OCI-M1 (cell line): ENCODE data around the gene SLC25A22.

ENCODE experiments used
- DNase-seq: peaks from one replicate; lab custom pipeline; 2025; lab: John Stamatoyannopoulos, UW

SLC25A22 gene

DNA sequence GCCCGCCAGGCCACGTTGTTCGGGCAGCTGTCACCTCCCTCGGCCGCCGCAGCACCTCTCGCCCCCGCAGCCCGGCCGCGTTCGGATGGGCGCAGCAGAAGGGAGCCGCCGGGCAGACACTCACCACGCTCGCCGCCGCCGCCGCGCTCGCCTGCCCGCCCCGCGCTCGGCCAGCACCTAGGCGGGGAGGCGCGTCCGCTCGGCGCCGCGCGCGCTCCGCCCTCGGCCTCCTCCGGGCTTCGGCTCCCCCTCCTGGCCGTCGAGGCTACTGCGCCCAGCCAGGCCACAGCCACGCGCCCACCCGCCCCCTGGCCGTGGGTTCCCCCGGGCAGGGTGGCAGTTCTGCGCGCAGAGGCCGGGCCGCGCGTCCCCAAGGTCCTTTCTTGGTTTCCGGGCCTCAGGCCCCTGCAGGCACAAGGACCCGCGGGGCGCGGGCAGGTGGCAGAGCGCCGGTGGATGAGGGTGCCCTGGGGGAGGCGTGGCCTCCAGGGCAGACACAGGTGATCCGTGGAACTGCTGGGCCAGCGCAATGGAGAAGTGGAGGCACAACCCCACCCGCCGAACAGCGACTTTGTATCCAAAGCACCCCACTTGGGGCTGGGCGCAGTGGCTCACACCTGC is at the start of gene SLC25A22:
TSS of gene SLC25A22 (minus strand) at position 189 of the 621 bp plus-strand sequence. CDS start 3,275 bp downstream, outside the sequence.
- DNase-seq = peak; percentile 84

DNA sequence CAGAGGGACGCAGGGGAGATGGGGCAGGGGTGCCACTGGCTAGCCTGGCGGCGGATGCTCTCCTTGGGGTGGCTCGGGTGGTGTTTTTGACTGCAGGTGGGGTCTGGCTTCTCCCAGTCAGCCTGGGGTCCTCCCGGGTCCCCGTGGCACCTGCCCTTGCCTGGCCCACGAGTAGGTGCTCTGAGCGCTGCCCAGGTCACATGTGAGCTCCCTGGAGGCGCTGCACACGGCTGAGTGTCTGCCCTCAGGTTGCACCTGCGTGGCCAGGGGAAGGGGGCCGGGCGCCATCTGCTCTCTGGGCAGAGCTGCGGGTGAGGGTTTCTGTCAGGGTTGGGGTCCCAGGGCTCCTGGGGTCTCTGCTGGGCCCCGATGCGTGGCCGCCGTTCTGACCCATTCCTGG is 49.8 kb upstream of the SLC25A22 start:
- DNase-seq = no peak

DNA sequence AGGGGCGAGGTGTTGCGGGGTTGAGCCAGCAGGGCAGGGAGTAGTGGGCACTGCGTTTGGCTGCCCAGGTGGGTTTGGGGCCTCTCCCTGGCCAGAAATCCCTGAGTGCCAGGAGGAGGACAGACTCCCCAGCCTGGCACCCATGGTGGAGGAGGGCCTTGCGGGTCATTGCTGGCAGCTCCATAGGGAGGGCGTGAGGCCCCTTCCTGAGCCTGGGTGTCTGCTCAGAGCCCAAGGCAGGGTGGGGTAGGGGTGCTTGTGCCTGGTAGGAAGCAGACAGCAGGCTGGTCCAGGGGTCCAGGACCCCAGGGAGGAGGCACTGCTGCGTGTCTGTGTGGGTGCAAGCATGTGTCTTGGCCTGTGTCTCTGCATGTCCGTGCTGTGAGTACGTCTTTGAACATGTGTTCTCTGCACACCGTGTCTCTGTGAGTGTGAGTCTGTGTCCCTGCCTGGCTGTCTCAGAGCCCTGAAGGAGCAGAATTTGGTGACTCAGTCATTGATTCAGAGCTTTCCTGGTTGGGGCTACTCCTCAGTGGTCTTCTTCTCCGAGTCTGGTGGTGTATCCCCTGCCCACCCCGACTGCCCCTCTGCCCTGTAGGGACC is 48.5 kb upstream of the SLC25A22 start:
- no peak for DNase-seq

DNA sequence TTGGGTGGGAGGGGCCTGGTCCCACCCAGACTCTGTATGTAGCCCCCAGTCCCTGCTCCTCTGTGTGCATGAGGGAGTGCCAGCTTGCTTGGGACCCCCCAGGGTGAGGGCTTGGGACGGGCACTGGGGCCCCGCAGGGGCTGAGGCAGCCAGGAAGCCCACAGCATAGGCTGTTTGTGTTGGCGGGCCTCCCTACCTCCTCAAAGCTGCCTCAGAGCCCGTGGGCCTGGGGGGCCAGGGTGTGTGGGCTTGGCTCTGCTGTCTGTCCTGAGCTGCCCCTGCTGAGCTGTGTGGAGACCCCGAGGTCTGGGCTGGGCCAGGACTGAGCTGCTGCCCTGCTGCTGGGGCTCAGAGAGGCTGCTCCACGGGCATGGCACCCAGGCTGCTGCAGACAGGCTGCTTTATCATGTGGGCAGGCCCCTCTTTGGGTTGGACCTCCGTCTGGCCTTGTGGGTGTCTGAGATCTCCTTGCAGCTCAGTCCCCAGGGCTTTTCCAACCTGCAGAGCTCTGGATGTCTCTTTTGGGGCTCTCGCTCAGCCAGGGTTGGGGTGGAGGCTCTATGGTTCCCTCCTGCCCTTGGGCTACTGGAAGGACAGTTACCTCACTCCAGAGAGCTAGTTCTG is 47.9 kb upstream of the SLC25A22 start:
- DNase-seq = no peak

DNA sequence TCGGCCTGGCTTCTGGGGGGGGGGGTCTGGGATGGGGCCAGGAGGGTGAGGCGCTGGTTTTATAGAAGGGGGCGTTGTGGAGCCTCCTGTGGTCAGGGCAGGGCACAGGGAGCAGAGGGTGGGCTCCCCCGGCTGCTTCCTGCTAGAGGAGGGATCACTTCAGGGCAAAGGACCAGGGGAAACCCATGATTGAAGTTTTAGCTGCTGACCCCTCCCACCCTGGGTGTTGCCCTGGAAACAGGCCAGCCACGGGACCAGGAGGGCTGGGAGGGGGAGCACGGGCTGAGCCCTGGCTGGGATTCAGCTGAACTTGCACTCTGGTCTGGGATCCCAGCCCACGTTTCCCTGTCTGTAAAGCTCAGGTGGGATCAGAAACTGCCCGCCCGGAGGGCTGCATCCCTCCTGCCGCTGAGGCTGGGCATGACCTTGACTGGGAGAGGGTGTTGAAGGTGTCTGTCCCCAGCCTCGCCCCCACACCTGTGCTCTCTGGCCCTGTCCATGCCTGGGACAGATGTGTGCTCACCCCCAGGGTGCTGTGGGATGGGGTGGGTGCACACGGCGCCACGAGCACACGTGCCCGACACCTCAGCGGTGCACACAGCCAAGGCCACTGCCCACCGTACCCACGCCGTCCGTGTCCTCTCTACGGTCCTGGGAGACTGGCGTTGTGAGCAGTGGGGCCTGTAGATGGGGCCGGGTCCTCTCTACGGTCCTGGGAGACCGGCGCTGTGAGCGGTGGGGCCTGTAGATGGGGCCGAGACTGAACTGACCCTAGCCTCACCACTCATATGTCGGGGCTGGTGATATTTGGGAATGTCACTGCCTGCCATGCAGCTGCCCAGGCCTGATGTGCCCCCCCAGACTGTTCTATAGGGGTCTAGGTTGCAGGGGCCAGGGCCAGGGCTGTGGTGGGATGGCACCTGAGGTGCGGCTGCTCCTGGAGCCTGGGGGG is 46.9 kb upstream of the SLC25A22 start:
- DNase-seq = peak; percentile 92

DNA sequence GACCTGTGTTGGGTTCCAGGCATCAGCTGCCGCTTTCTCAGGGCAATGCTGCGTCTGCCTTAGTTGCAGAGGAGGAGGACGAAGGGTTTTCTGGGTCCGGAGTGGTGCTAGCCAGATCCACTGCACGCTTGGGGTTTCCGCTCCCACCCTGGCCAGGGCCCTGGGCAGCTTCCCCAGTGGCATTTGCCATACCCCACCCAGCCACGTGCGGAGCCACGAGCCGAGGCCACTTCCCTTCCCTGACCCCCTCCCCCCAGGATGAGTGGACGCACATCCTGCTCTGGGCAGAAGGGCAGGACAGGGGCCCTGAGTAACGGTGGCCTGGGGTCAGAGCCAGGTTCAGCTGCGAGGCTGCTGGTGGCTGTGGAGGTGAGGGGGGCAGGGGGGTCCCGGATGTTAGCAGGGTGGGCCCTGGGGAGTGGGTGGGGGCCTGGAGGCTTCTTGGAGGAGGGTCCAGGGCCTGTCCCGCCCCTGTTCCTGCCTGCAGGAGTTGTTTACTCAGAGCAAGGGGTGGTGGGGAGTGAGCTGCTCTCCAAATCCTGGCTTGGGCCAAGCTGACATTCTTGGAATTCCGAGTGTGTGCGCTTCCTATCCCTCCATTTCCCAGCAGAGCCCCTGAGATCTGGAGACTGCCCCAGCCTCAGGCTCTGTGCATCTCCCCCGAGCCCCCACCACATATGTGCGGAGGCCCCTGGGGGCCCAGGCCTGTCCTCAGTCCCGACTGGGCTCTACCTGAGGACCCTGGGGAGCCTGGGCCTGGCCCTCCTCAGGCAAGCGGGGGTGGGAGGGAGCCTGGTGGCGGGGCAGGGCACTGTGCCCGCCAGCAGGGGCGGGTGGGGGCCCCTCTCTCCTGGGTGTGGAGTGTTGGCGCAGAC is 46.0 kb upstream of the SLC25A22 start:
- peak; percentile 77 for DNase-seq

DNA sequence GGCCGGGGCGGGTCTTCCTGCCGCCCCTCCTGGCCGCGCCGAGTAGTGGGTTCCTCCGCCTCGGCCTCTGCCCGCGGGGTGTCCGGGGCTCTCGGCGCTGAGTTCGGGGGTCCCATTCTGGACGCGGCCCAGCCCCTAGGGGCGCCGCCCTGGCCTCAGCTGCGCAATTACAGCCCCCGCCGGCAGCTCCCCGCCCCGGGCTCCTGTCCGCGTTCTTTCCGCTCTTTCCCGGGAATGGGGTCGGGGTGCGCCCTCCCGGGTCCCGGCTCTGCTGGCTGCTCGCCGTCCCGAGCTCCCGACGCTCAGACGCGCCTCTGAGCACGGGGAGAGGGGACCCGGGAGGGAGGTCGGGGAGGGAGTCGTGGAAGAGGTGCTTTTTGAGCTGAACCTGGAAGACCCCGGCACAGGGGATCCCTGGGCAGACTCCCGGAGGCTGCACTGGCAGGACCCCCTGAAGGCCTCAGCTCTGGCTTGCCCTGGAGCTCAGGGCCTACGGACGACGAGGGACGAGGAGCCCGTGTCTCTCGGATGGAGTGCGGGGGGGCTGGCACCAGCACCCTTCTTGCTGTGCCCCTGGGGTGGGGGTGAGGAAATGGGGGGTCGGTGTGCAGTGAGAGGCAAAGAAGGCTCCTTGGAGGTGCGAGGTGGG is 45.1 kb upstream of the SLC25A22 start:
- peak; percentile 55 for DNase-seq

DNA sequence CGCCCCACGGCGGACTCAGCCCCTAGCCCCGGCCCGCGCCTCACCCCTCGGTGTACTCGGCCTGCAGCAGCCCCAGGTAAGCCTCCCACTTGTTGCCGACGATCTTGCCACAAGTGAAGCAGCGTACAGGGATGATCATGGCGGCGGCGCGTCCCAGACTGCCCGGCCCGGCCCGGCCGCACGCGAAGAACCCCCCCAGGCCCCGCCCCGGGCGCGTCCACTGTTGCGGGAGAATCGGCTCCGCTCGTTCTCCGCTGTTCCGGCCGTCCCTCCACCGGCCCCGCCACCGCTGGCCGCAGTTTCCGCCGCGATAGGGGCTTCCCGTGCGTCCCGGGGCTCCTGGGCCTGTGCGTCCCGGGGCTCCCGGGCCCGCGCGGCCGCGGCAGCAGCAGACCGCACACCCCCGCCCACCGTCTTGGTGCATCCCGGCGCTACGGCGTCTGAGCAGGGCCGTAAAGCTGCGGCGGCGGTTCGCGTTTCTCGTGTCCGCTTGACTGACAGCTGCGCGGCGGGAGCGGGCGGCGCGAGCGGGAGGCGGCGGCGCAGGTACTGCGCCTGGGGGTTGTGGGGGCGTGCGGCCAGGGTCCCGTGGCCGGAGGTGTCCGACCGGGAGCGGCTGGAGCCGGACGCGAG is 44.4 kb upstream of the SLC25A22 start, which contains the start of the genes POLR2L and TSPAN4:
TSS of gene POLR2L (minus strand) at position 160 of the 633 bp plus-strand sequence. CDS start at position 139, 21 bp downstream.
TSS of gene TSPAN4 (plus strand) at position 483 of the 633 bp plus-strand sequence. CDS start 7,453 bp downstream, outside the sequence.
- DNase-seq = peak; percentile 92

DNA sequence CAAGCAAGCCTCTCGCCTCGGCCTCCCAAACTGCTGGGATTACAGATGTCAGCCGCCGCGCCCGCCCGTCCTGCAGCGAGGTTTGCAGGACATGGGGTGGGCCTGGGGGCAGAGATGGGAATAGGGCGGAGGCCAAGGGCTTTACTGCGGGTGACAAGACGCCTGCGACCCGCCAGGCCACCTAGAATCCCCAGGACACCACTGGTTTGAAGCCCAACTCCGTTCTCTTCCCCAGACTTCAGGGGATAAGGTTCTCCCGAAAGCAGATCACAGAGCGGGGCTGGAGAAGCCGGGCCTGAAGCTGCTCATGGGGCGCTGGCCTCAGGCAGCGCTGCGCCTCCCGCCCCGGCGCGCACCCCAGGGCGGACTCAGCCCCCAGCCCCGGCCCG is 43.9 kb upstream of the SLC25A22 start:
- peak; percentile 61 for DNase-seq

DNA sequence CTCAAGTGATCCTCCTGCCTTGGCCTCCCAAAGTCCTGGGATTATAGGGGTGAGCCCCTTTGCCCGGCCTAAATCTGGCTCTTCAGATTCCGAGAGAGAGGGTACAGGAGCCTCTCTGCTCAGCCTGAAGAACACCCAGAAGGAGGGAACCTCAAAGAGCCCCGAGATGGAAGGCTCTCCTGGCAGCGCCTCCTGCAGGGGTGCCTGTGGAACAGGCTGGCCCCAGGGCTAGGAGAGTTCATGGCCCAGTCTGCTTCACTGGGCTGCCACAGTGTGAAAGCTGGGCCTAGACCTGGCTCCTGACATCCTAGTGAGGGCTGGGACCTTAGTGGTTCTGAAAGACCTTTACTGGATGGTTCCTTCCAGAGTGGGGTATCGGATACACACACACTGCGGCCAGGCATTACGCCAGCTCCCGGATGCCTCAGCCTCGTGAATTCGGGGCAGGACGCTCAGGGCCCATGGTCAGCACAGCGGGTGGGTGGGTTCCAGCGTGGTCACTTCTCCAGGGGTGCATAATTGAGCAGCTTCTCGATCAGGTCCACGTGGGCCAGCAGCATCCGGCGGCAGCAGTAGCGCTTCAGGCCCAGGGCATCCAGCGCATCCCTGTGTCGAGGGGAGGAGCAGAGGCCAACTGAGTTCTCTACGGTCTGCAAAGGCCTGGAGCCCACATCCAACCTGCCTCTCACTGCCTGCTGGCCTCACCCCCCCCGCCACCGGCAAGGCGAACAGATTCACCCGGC is 42.0 kb upstream of the SLC25A22 start:
- no peak for DNase-seq

DNA sequence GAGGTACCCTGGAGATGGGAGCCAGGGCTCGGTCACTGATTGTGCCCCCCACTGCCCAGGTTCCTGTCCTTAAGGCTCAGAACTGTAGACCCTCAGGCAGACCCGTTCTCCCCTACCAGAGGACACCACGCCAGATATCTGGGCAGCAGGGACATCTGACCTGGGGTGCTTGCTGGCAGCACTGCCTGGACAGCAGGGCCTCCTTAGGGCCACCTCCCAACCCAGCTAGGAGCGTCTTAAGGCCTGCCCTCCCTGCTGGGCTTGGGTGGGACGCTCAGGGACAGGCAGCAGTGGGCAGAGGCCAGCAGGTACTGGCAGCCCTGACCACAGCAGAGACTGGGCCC is 41.2 kb upstream of the SLC25A22 start:
- no peak for DNase-seq

DNA sequence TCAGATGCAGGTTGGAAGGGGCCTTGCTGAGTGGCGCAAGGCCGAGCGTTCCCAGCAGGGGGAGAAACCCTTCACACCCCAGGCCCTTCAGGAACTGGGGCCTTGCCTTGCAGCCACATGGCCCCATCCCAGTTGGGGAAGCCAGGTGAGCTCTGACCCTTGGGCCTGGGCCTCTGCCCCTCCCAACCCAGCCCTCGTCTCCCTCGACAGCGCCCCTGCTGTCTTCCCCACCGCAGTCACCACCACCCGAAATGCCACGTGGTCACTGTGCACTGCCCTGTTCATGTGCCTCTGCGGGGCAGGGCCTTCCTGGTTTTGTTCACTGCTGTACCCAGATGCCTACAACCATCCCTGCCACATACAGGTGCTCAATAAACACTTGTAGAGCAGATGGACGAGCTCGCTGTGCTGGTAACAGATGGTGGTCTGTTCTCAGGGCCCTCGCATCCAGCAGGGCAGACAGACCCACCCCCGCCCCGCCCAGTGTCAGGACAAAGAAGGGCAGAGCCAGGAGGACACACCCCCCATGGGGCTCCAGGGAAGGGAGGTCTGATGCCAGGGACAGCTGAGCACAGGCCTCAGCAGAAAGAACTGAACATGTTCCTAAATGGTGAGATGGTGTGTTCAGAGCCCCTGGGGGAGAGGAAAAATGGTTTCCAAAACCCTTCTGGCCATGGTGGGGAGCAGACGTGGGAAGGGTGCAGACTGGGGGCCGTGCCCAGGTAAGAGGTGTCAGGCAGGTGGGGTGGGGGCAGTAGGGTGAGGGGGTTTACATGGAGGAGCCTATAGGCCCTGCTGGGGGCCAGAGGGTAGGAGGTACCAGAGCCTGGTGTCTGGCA is 40.6 kb upstream of the SLC25A22 start:
- no peak for DNase-seq

DNA sequence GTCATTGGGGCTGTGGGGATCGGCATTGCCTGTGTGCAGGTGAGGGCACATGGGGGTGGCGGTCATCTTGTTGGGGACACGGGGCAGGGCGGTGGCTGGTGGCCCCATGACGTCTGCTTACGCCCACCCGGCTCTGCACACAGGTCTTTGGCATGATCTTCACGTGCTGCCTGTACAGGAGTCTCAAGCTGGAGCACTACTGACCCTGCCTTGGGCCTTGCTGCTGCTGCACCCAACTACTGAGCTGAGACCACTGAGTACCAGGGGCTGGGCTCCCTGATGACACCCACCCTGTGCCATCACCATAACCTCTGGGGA is 39.9 kb upstream of the SLC25A22 start:
- DNase-seq = no peak

DNA sequence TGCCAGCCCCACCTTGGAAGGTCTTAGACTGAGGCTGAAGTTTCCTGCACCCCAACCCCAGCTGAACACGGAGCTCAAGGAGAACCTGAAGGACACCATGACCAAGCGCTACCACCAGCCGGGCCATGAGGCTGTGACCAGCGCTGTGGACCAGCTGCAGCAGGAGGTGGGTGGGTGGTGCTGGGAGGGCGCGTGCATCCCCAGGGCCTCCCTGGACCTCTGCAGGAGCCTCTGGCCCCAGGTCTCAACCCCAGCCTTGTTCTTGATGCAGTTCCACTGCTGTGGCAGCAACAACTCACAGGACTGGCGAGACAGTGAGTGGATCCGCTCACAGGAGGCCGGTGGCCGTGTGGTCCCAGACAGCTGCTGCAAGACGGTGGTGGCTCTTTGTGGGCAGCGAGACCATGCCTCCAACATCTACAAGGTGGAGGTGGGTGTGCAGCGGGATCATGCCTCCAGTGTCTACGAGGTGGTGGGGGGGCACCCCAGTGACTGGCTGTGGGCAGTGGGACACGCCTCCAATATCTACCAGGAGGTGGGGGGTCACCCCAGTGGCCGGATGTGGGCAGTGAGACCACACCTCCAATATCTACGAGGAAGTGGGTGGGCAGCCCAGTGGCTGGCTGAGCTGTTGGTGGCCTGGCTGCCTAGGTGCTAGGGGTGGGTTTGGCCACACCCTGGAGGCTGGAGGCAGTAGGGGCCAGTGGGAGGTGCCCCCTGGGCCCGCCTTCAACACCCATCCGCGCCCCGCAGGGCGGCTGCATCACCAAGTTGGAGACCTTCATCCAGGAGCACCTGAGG is 39.3 kb upstream of the SLC25A22 start:
- DNase-seq = no peak

DNA sequence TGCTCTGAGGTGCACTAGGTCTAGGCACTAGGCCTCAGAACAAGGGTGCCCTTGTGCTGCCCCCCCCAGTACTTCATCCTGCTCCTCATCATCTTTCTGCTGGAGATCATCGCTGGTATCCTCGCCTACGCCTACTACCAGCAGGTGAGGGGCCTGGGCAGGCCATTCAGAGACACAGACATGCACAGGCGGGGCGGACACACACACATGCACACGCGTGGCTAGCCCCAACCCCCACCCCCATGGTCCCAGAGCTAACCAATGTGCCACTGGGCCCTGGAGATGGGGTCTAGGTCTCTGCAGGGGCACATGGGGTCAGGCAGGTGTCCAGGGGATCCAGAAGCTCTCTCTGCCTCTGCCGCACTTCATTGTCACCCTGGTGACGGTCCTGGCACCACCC is 38.6 kb upstream of the SLC25A22 start:
- DNase-seq = no peak

DNA sequence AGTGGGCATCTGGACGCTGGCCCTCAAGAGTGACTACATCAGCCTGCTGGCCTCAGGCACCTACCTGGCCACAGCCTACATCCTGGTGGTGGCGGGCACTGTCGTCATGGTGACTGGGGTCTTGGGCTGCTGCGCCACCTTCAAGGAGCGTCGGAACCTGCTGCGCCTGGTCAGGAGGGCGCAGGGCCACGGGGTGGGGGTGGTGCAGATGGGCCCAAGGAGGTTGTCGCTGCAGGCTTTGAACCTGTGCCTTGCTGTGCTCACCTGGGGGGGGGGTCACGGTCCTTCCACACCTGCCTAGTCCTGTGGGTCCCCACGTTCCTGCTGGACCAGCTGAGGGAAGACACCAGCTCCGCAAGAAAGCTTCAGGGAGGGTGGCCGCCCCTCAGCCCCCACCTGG is 38.2 kb upstream of the SLC25A22 start:
- DNase-seq = no peak

DNA sequence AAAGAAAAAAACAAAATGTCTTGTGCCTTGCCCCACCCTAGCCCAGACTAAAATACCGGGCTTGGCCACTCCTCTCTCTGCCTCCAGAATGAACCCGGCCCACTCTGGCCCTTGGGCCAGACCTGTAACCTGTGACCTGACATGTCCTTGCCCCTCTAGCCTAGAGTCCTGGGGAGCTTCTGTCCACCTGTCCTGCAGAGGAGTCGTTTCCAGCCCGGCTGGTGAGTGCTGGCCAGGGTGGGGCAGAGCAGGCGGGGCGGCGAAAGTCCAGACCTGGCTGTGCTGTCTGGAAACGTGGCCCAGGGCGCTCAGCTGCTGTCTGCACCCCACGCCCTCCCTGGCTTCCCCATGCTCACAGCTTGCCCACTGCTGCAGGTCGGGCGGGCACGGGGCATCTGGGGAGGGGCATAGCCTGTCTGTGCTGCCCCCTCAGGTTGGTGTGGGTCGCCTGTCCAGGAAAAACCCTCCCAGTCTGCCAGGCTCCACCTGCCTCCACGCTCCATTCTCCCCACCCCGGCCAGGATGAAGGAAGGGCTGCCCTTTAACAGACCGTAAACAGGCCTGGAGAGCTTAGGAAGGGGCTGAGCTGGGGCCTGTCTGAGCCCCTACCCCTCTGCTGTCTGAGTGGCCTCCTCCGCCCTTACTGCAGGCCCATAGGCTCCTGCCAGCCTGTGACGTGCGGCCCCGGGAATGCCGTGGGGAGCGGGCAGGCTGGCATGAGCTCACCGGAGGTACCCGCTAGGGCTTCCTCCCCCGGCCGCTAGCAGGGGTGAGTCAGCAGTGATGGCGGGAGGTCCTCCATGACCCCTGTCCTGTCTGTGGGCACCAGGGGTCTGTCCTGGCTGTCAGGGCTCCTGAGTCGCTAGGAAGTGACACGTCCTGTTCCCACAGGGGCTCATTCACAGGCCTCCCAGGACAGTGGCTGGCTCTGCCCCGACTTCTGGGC is 36.6 kb upstream of the SLC25A22 start:
- no peak for DNase-seq
